ENCODE data around the gene NACC1. TPM values are rescaled to one million over a fixed set of nuclear protein-coding genes. Genes with fewer than 3 reads are reported as not detected.
A peak's percentile ranks its signal among the peaks of the same experiment; 100 is the strongest.

NACC1 gene
- total RNA-seq (46.1 TPM), polyA plus RNA-seq (ENCODE audit: insufficient read depth, low read depth, low replicate concordance) (16.7 TPM)
- long read RNA-seq, donor 1, full-length matches to known transcripts: 4 of 14 reads
- long read RNA-seq, donor 1, partial matches to known transcripts: 10 of 14 reads
- long read RNA-seq, donor 1, other reads (novel, unspliced or antisense): 0 of 14 reads
- long read RNA-seq, donor 2, full-length matches to known transcripts: 2 of 2 reads
- long read RNA-seq, donor 2, partial matches to known transcripts: 0 of 2 reads
- long read RNA-seq, donor 2, other reads (novel, unspliced or antisense): 0 of 2 reads
- long read RNA-seq, donor 3, full-length matches to known transcripts: 2 of 2 reads
- long read RNA-seq, donor 3, partial matches to known transcripts: 0 of 2 reads
- long read RNA-seq, donor 3, other reads (novel, unspliced or antisense): 0 of 2 reads
- long read RNA-seq, donor 4, full-length matches to known transcripts: 7 of 7 reads
- long read RNA-seq, donor 4, partial matches to known transcripts: 0 of 7 reads
- long read RNA-seq, donor 4, other reads (novel, unspliced or antisense): 0 of 7 reads
- long read RNA-seq, donor 5: 0 reads
- long read RNA-seq, donor 6, full-length matches to known transcripts: 5 of 11 reads
- long read RNA-seq, donor 6, partial matches to known transcripts: 6 of 11 reads
- long read RNA-seq, donor 6, other reads (novel, unspliced or antisense): 0 of 11 reads
- long read RNA-seq, donor 7, partial matches to known transcripts: 0 of 18 reads
- long read RNA-seq, donor 7, other reads (novel, unspliced or antisense): 18 of 18 reads
- long read RNA-seq, donor 8, full-length matches to known transcripts: 8 of 34 reads
- long read RNA-seq, donor 8, partial matches to known transcripts: 10 of 34 reads
- long read RNA-seq, donor 8, other reads (novel, unspliced or antisense): 16 of 34 reads
- long read RNA-seq, donor 9, full-length matches to known transcripts: 1 of 9 reads
- long read RNA-seq, donor 9, partial matches to known transcripts: 8 of 9 reads
- long read RNA-seq, donor 9, other reads (novel, unspliced or antisense): 0 of 9 reads
- long read RNA-seq, donor 10, full-length matches to known transcripts: 6 of 6 reads
- long read RNA-seq, donor 10, partial matches to known transcripts: 0 of 6 reads
- long read RNA-seq, donor 10, other reads (novel, unspliced or antisense): 0 of 6 reads

- Histone ChIP-seq H3K36me3 (ENCODE audit: control insufficient read depth in 2 of 3, insufficient read depth in 3 of 3, low read length in 3 of 3) (no peaks in the 10 kb centered on the region), H3K9ac (ENCODE audit: low read length in 3 of 3) (peak within 1 kb of the TSS; percentile 22 to 84 (median 27)), H3K4me1 (ENCODE audit: control insufficient read depth in 2 of 3, insufficient read depth in 2 of 3, low read depth in 1 of 3, low read length in 3 of 3) (peaks cover 2 to 34% (median 14%) of the 10 kb centered on the region in 3 donors), H3K27ac (ENCODE audit: low read depth in 2 of 2, low read length in 2 of 2) (peak within 1 kb of the TSS; percentile 23 to 39), H3K9me3 (ENCODE audit: control insufficient read depth in 2 of 3, insufficient read depth in 1 of 3, low read length in 3 of 3) (no peaks in the 10 kb centered on the region), H3K4me3 (ENCODE audit: low read length in 3 of 3) (peak within 1 kb of the TSS; percentile 60 to 98 (median 91)), H3K27me3 (ENCODE audit: control insufficient read depth, insufficient read depth, low read length) (no peaks in the 10 kb centered on the region)
- intact Hi-C loops (cut with DNase I): no loop called here
- DNase-seq: peak; percentile 92 to 96 (median 93)
- no peak for TF ChIP-seq CTCF (IDR thresholded peaks at IDR 0.05; ENCODE audit: borderline replicate concordance, extremely low read depth, insufficient read depth)
- no peak for FAIRE-seq
Measured at GRCh38 chr19:13117772-13118423, at the start of gene NACC1. Gene NACC1 (plus strand): TSS chr19:13118264. CDS start chr19:13135208, 16,944 bp downstream.

DNA sequence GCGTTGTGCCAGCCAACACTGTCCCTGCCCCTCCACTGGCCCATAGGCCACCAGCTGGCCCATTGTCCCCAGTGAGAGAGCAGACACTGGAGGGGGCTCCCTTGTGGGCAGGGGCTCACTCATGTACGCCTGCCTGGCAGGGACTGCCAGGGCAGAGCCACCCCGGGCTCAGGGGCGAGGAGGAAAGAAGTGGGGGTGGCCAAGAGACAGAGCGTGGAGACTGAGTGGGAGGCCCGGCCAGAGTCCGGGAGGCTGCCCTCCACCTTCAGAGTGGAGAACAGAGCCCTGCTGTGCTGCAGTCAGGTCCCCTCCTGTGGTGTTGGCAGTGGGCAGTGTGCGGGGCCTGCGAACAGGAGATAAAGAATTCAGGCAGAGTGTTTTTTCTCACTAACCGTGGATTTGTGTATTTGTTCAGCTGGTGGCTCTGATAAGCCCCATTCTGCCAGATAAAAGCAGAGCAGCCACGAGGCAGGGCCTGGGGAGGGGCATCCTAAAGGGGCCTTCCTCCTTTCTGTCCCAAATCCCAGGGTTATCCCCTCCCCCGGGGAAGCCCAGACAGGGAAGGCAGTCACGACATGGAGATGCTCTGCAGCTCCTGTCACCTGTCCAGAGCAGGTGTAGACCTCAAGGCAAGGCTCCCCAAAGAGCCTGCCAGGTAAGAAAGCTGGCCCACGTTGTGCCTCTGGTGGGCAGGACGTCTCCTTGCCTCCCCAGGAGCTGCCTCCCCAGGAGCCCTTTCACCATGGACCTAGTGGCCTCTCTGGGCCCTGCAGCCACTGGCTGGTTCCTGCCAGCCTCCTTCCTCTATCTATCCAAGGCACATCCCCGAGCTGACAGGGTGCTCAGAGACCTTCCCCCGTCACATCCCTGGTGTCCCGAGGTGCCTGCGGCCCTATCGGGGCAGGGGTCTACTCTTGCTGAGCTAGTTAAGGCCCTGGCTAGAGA, 48.4 kb upstream of the NACC1 start:
- no peak overlapping the region for H3K9ac ChIP-seq (ENCODE audit: low read length in 3 of 3)
- peaks cover 0 to 5% (median 2%) of the 10 kb centered on the region in 3 donors for H3K36me3 ChIP-seq (ENCODE audit: control insufficient read depth in 2 of 3, insufficient read depth in 3 of 3, low read length in 3 of 3)
- no peaks in the 10 kb centered on the region for H3K9me3 ChIP-seq (ENCODE audit: control insufficient read depth in 2 of 3, insufficient read depth in 1 of 3, low read length in 3 of 3)
- no peaks in the 10 kb centered on the region for H3K27me3 ChIP-seq (ENCODE audit: control insufficient read depth, insufficient read depth, low read length)
- intact Hi-C loops (cut with DNase I): loop anchor here (10.0 kb wide), 1 partner anchor 95 kb away; no protein-coding TSS in a partner anchor
- H3K4me1 ChIP-seq (ENCODE audit: control insufficient read depth in 2 of 3, insufficient read depth in 2 of 3, low read depth in 1 of 3, low read length in 3 of 3): peaks cover 0 to 11% (median 4%) of the 10 kb centered on the region in 3 donors
- DNase-seq: no peak
- FAIRE-seq: no peak
- H3K27ac ChIP-seq (ENCODE audit: low read depth in 2 of 2, low read length in 2 of 2): no peak overlapping the region
- TF ChIP-seq CTCF (IDR thresholded peaks at IDR 0.05; ENCODE audit: borderline replicate concordance, extremely low read depth, insufficient read depth): no peak
- H3K4me3 ChIP-seq (ENCODE audit: low read length in 3 of 3): no peak overlapping the region

Data from kidney (tissue), 22 donors.